WTC11 (cell line): ENCODE measurements around the gene UMODL1. TPM values are rescaled to one million over a fixed set of nuclear protein-coding genes. Genes with fewer than 3 reads are reported as not detected.
A peak's percentile ranks its signal among the peaks of the same experiment; 100 is the strongest.

Experiments
- ATAC-seq: fragments of 200-7000 bp; cut with Tn5 transposase; 2 replicates; pipeline ENCODE4 v1.10.0; 2021; ENCODE audit warnings: mild to moderate bottlenecking, moderate library complexity
- CTCF ChIA-PET: fragments of 300-600 bp; sonication (Branson Sonifier 250); formaldehyde crosslinking; loops from one replicate; lab custom pipeline; 2021; ENCODE audit warnings: antibody characterized with exemption; lab: Charles Lee
- POLR2A ChIA-PET: fragments of 350-600 bp; sonication (Branson Sonifier 250); formaldehyde crosslinking; loops from one replicate; lab custom pipeline; 2021; ENCODE audit warnings: antibody characterized with exemption; lab: Charles Lee
- DNase-seq: peaks from one replicate; pipeline ENCODE4 v3.0.0; 2021; ENCODE audit warnings: low spot score
- H3K27ac Mint-ChIP-seq: 2 replicates; pipeline ENCODE4 v1.8.0; 2021; ENCODE audit warnings: mixed read lengths
- H3K27me3 Mint-ChIP-seq: 2 replicates; pipeline ENCODE4 v1.8.0; 2021; ENCODE audit warnings: low read depth, mild to moderate bottlenecking, moderate library complexity, mixed read lengths
- H3K36me3 Mint-ChIP-seq: 2 replicates; pipeline ENCODE4 v1.8.0; 2021; ENCODE audit warnings: mixed read lengths
- H3K4me1 Mint-ChIP-seq: 2 replicates; pipeline ENCODE4 v1.8.0; 2022; ENCODE audit warnings: mixed read lengths
- H3K4me3 Mint-ChIP-seq: 2 replicates; pipeline ENCODE4 v1.8.0; 2021; ENCODE audit warnings: mild to moderate bottlenecking, moderate library complexity, mixed read lengths
- H3K9me3 Mint-ChIP-seq: 2 replicates; pipeline ENCODE4 v1.8.0; 2021; ENCODE audit warnings: mixed read lengths
- ESRRA ChIP-seq: sonication (generic); formaldehyde crosslinking; IDR thresholded peaks from 2 replicates; pipeline ENCODE4 v1.8.1; 2022; ENCODE audit warnings: mild to moderate bottlenecking, missing genetic modification reagents, borderline replicate concordance
- FOXK1 ChIP-seq: sonication (generic); formaldehyde crosslinking; IDR thresholded peaks from 2 replicates; pipeline ENCODE4 v1.8.0; 2022; ENCODE audit warnings: mild to moderate bottlenecking, moderate library complexity, missing genetic modification reagents
- FOXP1 ChIP-seq: sonication (generic); formaldehyde crosslinking; IDR thresholded peaks from 2 replicates; pipeline ENCODE4 v1.8.0; 2022; ENCODE audit warnings: missing genetic modification reagents, mild to moderate bottlenecking, moderate library complexity, borderline replicate concordance
- JAZF1 ChIP-seq: fragments of 250-450 bp; sonication (Bioruptor Pico); IDR thresholded peaks from 2 replicates; pipeline ENCODE4 v1.9.0; 2021; ENCODE audit warnings: moderate library complexity, mild to moderate bottlenecking, inconsistent platforms
- RELA ChIP-seq: sonication (generic); formaldehyde crosslinking; IDR thresholded peaks from 2 replicates; pipeline ENCODE4 v1.8.1; 2022; ENCODE audit warnings: missing genetic modification reagents, mild to moderate bottlenecking, borderline replicate concordance
- RORB ChIP-seq: fragments of 250-450 bp; sonication (Bioruptor Pico); IDR thresholded peaks from 2 replicates; pipeline ENCODE4 v1.9.0; 2021; ENCODE audit warnings: mild to moderate bottlenecking
- TCF7 ChIP-seq: sonication (generic); formaldehyde crosslinking; IDR thresholded peaks from 2 replicates; pipeline ENCODE4 v1.8.0; 2022; ENCODE audit warnings: mild to moderate bottlenecking, low read depth, missing genetic modification reagents, moderate library complexity
- ZBTB21 ChIP-seq: sonication (generic); formaldehyde crosslinking; IDR thresholded peaks from 2 replicates; pipeline ENCODE4 v1.8.1; 2023; ENCODE audit warnings: mild to moderate bottlenecking, missing genetic modification reagents, borderline replicate concordance
- ZNF121 ChIP-seq: sonication (generic); formaldehyde crosslinking; IDR thresholded peaks from 2 replicates; pipeline ENCODE4 v1.8.0; 2023; ENCODE audit warnings: missing genetic modification reagents
- ZNF232 ChIP-seq: sonication (generic); formaldehyde crosslinking; IDR thresholded peaks from 2 replicates; pipeline ENCODE4 v1.8.0; 2022; ENCODE audit warnings: mild to moderate bottlenecking, missing genetic modification reagents
- total RNA-seq: library from RNA; stranded (reverse); gene quantifications from 3 replicates; pipeline ENCODE4 v1.2.3, GENCODE V29; 2021
- TF ChIP-seq, protein P1 (sequence below): fragments of 250-450 bp; sonication (Bioruptor Pico); conservative IDR thresholded peaks from 2 replicates; pipeline ENCODE4 v1.9.0; 2021; ENCODE audit warnings: mild to moderate bottlenecking
- TF ChIP-seq, protein P2 (sequence below): sonication (generic); formaldehyde crosslinking; IDR thresholded peaks from 2 replicates; pipeline ENCODE4 v1.8.1; 2023; ENCODE audit warnings: mild to moderate bottlenecking, missing genetic modification reagents, moderate library complexity
- TF ChIP-seq, protein P3 (sequence below): fragments of 200-600 bp; IDR thresholded peaks from 2 replicates; pipeline ENCODE4 v1.8.0; 2022; ENCODE audit warnings: antibody characterized with exemption

UMODL1 gene
- total RNA-seq, 1 experiment from 2014 or later = not detected

DNA sequence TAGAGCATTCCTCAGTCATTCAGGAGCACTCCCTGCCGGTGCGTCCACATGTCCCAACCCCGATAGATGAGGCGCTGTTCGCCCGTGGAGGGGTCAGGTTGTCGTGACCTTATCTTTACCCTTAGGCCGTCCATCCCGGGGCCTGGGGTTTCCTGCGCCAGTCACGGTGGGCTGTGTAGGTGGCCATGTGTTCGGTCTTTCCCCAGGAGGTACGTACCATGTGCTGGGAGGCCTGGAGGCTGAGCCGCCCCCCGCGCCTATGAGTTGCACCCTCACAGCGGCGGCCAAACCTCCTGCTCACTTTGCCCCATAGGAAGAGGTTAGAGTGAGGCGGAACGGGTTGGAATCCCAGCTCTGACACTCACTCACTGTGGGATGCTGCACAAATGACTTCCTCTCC lies 35.3 kb downstream of the UMODL1 start:
- no peaks in the 10 kb centered on the region for H3K9me3 Mint-ChIP-seq
- no peak overlapping the region for H3K4me3 Mint-ChIP-seq
- no peak overlapping the region for H3K27ac Mint-ChIP-seq
- ChIA-PET POLR2A (no interaction called here), CTCF (interaction anchor here (0.9 to 4.0 kb wide), 5 partner anchors 9 to 290 kb away, joined by 3 to 40 read pairs (median 6); no protein-coding TSS in a partner anchor)
- no peaks in the 10 kb centered on the region for H3K27me3 Mint-ChIP-seq
- TF ChIP-seq RELA (CRISPR knock-in tag) (no peak), ZNF232 (CRISPR knock-in tag) (no peak)
- TF ChIP-seq, protein P1, sequence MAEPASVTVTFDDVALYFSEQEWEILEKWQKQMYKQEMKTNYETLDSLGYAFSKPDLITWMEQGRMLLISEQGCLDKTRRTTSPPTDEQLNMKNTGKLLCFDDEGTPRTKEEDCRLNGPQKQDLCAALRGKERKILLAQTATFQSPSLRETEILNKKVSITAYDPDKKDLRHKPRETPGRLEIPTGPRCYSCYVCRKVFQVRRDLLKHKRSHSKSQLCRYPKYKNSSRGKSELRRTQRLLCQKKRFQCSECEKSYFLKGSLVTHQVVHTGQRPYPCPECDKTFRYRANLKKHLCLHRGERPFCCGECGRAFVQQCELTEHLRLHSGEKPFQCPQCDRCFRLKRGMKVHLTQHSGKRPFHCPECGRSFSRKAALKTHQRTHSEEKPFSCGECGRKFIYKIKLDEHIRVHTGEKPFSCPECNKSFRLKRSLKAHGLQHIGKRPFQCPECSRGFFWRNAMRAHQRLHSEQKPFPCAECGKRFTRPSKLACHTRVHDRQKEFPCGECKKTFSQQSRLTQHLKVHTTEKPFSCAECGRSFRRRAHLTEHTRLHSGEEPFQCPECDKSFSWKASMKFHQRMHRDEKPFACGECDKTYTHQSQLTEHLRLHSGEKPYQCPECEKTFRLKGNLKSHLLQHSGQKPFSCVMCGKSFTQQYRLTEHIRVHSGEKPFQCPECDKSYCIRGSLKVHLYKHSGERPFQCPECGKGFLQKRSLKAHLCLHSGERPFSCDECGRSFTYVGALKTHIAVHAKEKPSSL (CRISPR knock-in tag) = no peak
- TF ChIP-seq, protein P2, sequence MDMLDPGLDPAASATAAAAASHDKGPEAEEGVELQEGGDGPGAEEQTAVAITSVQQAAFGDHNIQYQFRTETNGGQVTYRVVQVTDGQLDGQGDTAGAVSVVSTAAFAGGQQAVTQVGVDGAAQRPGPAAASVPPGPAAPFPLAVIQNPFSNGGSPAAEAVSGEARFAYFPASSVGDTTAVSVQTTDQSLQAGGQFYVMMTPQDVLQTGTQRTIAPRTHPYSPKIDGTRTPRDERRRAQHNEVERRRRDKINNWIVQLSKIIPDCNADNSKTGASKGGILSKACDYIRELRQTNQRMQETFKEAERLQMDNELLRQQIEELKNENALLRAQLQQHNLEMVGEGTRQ (CRISPR knock-in tag) = no peak
- no peaks in the 10 kb centered on the region for H3K36me3 Mint-ChIP-seq
- DNase-seq (no peak), ATAC-seq (no peak)
- peaks cover 10% of the 10 kb centered on the region for H3K4me1 Mint-ChIP-seq

DNA sequence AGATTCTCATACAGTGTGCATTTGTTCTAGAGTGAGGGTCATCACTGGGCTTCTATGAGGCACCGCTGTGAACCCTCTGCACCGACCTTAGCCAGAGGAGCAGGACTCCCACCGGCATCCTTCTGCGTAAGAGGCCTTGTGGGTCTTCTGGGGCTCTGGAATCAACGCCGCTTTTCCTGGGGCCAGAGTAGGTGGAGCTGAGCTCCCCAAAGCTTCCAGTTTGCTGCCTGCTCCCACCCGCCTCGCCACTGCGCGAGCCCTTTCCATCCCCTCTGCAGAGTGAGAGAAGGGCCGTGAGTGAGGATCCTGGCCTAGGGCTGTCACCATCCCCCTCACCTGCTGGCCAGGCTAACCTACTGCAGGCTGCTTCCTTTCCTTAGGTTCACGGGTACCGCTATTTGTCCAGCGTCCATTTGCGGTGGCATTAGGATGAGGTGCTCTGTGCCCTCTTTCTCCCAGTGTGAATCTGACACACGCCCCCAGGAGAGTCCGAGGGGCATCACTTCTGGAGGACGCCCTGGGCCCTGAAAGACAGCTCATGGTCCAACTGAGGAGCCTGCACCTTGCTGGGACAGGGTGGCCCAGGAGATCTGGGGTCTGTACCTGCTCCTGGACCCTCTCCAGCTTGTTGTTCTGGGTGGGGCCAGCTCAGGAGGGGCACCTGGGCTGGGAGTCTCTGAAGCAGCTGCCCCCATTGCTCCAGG lies 36.2 kb downstream of the UMODL1 start:
- no peak for TF ChIP-seq TCF7 (CRISPR knock-in tag)
- TF ChIP-seq, protein P3, sequence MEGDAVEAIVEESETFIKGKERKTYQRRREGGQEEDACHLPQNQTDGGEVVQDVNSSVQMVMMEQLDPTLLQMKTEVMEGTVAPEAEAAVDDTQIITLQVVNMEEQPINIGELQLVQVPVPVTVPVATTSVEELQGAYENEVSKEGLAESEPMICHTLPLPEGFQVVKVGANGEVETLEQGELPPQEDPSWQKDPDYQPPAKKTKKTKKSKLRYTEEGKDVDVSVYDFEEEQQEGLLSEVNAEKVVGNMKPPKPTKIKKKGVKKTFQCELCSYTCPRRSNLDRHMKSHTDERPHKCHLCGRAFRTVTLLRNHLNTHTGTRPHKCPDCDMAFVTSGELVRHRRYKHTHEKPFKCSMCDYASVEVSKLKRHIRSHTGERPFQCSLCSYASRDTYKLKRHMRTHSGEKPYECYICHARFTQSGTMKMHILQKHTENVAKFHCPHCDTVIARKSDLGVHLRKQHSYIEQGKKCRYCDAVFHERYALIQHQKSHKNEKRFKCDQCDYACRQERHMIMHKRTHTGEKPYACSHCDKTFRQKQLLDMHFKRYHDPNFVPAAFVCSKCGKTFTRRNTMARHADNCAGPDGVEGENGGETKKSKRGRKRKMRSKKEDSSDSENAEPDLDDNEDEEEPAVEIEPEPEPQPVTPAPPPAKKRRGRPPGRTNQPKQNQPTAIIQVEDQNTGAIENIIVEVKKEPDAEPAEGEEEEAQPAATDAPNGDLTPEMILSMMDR = peak; percentile 17; the same call in 1 of the 2 replicates
- TF ChIP-seq, all 79 proteins: peak for 1
- Mint-ChIP-seq H3K4me3 (no peak overlapping the region), H3K27ac (no peak overlapping the region), H3K36me3 (no peaks in the 10 kb centered on the region), H3K9me3 (no peaks in the 10 kb centered on the region), H3K4me1 (peaks cover 10% of the 10 kb centered on the region), H3K27me3 (no peaks in the 10 kb centered on the region)
- ChIA-PET CTCF (interaction anchor here (0.6 to 4.0 kb wide), 26 partner anchors 9 to 534 kb away, joined by 3 to 40 read pairs (median 5); partner anchors contain the start of gene ZBTB21), POLR2A (interaction anchor here (0.5 kb wide), 1 partner anchor 126 kb away, joined by 3 read pairs; no protein-coding TSS in a partner anchor)
- DNase-seq (no peak), ATAC-seq (peak; percentile 63)

DNA sequence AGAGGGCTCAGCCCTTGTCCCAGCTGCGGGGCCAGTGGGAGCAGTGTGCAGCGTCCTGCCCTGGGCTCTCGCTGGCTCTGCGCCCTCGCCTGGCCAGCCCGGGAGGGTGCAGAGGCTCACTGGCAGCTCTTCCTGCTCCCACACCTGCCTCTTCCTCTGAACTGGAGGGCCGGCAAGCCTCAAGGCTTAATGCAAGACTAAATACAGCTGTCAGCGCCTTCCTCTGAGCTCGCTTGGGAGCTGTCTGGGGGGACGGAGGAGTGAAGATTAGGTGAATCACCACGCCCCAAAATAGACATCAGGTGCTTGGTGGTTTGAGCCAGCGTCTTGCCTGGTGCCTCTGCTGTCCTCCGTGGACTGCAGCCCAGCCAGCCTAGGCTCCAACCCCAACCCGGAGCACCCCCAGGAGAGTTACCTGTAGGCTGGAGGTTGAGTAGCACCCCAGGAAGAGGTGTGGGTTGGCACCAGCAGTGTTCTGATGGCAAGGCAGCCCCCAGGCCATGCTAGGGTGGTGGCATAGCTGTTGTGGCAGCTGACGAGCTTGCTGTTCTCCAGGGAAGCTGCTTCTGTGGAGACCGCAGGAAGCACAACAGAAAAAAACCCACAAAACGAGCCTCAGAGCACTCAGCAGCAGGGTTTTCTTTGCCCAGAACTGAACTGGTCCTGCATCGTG lies 36.9 kb downstream of the UMODL1 start:
- H3K9me3 Mint-ChIP-seq = no peaks in the 10 kb centered on the region
- H3K36me3 Mint-ChIP-seq = no peaks in the 10 kb centered on the region
- TF ChIP-seq FOXP1 (peak; percentile 36; the same call in 1 of the 2 replicates), RORB (CRISPR knock-in tag) (no peak)
- ATAC-seq (peak; percentile 90), DNase-seq (peak; percentile 63)
- H3K27me3 Mint-ChIP-seq = no peaks in the 10 kb centered on the region
- ChIA-PET CTCF (interaction anchor here (0.6 to 4.0 kb wide), 27 partner anchors 9 to 533 kb away, joined by 3 to 40 read pairs (median 5); partner anchors contain the start of gene ZBTB21), POLR2A (interaction anchor here (0.5 to 0.6 kb wide), 2 partner anchors 98 to 127 kb away, joined by 3 read pairs; no protein-coding TSS in a partner anchor)
- no peak overlapping the region for H3K4me3 Mint-ChIP-seq
- no peak overlapping the region for H3K27ac Mint-ChIP-seq
- H3K4me1 Mint-ChIP-seq = peaks cover 10% of the 10 kb centered on the region

DNA sequence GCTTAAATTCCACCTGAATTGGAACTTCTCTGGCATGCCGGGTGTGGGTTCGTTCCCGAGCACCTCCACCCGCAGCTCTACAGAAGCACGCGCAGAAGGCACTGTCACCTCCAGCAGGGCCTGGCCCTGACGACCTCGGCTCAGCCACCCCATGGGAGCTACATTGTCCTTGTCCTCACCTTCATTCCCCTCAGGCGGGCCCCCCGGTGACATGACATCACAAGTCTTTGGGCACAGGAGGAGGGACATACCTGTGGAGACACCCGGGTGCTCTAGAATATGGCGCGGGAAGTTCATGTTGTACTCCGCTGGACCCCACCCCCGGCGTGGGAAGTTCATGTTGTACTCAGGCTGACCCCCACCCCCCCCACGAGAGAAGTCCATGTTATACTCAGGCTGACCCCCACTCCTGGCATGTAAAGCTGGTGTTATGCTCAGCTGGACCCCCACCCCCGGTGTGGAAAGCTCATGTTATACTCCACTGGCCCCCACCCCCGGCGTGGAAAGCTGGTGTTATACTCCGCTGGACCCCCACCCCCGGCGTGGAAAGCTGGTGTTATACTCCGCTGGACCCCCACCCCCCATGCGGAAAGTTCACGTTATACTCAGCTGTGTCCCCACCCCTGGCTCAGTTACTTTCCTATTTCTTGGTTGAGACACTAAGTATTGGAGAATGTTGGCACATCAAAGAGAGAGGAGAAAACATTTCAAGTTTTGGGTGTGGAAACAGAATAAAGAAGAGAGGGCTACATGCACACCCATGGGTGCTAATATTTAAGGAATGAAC lies 37.6 kb downstream of the UMODL1 start:
- peaks cover 7% of the 10 kb centered on the region for H3K4me1 Mint-ChIP-seq
- ChIA-PET CTCF (interaction anchor here (0.6 to 4.0 kb wide), 20 partner anchors 8 to 496 kb away, joined by 3 to 40 read pairs (median 6); partner anchors contain the start of gene ZBTB21), POLR2A (interaction anchor here (0.6 kb wide), 1 partner anchor 99 kb away, joined by 3 read pairs; no protein-coding TSS in a partner anchor)
- no peak overlapping the region for H3K4me3 Mint-ChIP-seq
- H3K36me3 Mint-ChIP-seq = no peaks in the 10 kb centered on the region
- H3K9me3 Mint-ChIP-seq = no peaks in the 10 kb centered on the region
- DNase-seq (no peak), ATAC-seq (no peak)
- no peak overlapping the region for H3K27ac Mint-ChIP-seq
- no peaks in the 10 kb centered on the region for H3K27me3 Mint-ChIP-seq
- no peak for TF ChIP-seq FOXK1 (CRISPR knock-in tag)
- TF ChIP-seq ESRRA (CRISPR knock-in tag) = no peak
- no peak for TF ChIP-seq ZBTB21 (CRISPR knock-in tag)
- no peak for TF ChIP-seq TCF7 (CRISPR knock-in tag)
- TF ChIP-seq, protein P1 (CRISPR knock-in tag) = no peak
- TF ChIP-seq JAZF1 (CRISPR knock-in tag) = no peak
- no peak for TF ChIP-seq ZNF121 (CRISPR knock-in tag)
